GM21515 (cell line): ENCODE measurements around the gene GPR155.

Source experiments
- ATAC-seq: cut with Tn5 transposase; IDR thresholded peaks from one replicate; pipeline ENCODE4 v1.9.1; 2021; ENCODE audit not compliant: unreplicated experiment

Gene GPR155, protein sequence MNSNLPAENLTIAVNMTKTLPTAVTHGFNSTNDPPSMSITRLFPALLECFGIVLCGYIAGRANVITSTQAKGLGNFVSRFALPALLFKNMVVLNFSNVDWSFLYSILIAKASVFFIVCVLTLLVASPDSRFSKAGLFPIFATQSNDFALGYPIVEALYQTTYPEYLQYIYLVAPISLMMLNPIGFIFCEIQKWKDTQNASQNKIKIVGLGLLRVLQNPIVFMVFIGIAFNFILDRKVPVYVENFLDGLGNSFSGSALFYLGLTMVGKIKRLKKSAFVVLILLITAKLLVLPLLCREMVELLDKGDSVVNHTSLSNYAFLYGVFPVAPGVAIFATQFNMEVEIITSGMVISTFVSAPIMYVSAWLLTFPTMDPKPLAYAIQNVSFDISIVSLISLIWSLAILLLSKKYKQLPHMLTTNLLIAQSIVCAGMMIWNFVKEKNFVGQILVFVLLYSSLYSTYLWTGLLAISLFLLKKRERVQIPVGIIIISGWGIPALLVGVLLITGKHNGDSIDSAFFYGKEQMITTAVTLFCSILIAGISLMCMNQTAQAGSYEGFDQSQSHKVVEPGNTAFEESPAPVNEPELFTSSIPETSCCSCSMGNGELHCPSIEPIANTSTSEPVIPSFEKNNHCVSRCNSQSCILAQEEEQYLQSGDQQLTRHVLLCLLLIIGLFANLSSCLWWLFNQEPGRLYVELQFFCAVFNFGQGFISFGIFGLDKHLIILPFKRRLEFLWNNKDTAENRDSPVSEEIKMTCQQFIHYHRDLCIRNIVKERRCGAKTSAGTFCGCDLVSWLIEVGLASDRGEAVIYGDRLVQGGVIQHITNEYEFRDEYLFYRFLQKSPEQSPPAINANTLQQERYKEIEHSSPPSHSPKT

DNA sequence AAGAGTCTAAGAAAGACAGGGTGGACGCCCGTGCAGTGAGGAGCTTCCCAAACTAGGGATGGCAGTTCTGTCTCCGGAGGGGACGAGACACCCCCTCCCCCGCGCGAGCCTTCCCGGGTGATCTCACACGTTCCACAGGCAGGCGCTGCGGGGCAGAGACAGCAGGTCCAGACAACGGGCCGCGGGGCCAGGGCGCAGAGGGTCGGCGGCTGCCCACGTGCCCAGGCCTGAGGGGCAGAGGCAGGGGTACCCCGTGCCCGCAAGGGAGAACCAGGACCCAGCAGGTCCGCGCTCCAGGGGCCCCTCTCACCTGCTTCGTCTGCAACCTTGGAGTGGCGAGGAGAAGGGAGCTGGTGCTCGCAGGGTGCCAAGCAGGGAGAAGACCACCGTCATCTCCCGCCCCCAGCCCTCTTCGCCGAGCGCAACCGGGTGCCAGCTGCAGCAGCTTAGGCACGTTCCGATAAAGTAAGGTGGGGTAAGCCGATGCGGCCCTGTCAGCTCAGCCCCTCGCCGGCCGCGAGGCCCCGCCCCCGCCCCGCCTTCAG is at the start of gene GPR155:
Gene GPR155, minus strand, starts transcription at position 467 of the 545 bp plus-strand sequence. CDS start 5,073 bp downstream, outside the sequence.
- peak; percentile 47 for ATAC-seq

DNA sequence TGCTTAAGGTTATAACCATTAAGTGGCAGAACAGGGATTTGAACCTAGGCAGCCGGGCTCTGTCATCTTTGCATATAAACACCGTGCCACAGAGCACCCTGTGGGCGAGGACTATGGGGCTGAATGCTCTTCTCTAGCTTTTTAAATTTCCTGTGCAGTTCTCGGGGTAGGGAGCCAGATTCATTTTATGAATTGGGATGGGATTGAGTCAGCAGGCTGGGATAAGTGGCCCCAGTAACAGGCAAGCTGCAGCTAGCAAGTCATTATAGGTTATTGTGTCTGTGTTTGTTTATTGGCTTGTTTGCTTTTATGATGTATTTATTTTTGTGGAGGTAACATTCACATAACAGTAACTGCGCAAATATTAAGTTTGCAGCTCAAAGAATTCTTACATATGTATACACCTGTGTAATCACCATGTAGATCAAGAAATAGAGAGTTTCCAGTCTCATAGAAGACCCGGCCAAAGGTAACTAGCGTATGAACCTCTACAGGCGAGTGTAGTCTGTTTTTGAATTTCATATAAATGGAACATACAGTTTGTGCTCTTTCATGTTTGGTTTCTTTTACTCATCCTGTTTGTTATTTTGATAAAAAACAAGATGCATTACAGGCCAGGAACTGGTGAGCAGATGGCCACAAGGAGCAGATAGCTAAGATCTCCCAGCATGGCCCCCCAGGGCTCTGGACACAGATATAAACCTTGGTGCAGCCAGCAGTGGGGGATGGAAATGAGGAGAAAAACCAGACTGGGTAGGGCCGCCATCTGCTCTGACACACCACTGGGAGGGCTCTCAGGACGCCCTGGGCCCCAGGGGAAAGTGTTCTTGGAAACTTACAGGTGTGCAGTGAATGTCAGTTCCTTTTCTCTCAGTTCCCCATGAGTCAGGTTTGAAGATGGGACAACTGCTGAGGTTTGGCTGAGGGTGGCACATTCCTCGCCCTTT is 49.2 kb upstream of the GPR155 start:
- ATAC-seq = no peak

DNA sequence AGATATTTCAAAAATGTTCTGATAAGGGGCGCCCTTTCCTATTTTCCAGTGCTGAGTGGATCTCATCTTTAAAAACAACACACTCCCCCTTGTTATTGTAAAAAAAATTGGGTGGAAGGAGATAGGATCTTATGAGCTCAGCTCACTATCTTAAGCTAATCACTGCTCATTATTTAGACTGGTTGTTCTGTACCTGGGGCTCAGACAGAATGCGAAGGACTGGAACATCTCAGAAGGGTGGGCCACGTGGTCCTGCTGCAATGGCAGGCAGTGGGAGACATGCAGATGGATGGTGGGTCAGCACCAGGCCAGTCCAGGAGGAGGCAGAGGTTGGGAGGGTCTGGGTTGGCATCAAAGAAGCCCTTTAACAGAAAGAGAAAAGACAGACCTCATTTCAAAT is 48.3 kb upstream of the GPR155 start:
- no peak for ATAC-seq

DNA sequence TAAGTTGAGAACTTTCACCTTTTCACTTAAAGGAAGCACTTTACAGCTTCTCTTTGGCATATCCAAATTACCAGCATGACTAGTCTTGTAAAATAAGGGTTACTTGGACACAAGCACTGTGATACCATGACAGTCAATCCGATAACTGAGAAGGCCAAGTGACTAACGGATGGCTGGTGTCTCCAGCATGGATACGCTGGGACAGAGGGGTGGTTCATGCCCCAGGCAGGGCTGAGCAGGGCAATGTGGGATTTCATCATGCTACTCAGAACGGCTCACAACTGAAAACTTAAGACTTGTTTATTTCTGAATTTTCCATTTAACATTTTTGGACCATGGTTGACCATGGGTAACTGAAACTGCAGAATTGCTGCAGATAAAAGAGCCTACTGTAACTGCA is 43.1 kb upstream of the GPR155 start:
- no peak for ATAC-seq

DNA sequence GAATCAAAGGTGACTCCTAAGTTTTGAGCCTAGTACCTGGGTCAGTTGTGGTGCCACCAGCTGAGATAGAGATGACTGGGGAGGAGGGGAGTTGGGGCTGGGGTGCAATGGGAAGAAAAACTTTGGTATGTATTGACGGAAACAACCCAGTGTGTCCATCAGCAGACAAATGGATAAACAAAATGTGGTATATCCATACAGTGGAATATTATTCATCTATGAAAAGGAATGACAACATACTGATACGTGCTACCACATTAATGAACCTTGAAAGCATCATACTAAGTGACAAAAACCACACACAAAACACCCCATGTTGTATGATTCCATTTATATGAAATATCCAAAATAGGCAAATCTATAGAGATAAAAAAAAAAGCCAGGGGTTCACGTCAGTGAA is 41.1 kb upstream of the GPR155 start:
- ATAC-seq = no peak

DNA sequence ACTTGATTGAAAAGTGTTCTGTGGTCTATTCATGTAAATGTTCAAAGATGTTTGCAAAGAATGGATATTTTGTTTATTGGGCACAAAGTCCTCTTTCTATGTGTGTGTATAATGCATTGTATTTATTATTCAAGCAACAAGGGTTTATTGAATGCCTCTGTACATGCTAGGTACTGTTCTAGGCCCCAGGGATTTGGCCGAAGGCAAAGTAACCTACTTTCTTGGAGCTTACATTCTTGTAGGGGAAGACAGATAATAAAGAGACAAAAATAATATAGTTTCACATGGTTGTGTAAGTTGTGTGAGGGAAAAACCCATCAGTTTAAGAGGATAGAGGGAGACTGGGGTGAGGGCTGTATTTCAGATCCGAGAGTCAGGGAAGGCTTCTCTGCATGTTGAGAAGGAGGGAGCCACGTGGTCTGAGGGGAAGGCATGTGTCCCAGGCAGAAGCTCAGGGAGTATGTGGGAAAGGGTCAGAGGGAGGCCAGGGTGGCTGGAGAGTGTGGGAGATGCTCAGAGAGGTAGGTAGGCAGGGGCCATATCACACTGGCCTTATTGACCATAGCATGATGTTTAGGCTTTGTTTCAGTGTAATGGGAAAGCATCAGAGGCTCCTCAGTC is 40.4 kb upstream of the GPR155 start:
- no peak for ATAC-seq

DNA sequence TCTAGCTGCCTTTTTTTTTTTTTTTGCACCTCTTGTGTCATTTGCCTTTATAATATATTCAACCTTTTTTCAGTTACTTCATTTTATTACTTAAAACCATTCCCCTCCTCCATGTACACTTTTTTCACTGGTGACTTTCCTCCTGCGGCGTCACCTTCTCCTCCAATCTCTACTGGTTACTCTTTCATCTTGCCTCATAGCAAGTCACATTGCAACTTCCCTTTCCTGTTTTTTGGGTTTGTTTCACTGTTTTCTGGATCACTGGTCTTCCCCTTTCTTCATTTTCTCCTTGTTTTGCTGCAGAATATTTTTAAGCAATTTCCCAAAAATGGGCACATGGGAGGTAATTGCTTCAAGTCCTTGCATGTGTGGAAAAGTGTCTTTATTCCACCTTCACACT is 37.7 kb upstream of the GPR155 start:
- ATAC-seq = no peak

DNA sequence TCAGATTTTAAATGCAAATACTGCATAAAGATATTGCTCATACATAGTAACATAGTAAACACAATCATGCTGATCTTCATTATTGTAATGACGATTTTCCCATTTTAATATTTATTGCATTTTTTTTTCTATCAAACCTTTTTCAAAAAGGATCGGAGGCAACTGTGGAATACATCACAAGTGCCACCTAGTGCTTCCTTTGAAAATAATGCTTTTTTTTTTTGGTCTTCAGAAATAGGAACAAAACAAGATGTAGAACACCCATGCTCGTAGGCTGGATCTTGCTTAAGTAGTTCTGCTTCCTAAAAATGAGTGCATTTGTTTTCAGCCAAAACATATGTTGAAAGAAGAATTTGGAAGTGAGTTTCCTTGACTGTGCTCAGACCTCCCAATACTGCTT is 35.7 kb upstream of the GPR155 start:
- no peak for ATAC-seq

DNA sequence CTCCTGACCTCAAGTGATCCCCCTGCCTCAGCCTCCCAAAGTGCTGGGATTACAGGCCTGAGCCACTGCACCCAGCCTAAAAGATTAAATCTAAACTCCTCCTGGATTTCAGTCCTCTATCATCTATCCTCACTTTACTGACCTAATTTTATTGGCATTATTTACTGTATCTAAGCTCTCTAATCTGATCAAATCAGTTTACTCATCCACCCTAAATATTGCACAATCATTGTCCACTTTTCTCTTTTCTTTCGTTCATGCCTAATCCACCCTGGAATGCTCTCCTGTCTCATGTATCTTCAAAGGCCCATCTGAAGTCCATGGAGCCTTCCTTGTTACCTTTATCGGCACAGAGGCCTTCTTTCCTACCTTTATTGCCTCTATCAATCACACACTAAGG is 31.6 kb upstream of the GPR155 start:
- ATAC-seq = no peak

DNA sequence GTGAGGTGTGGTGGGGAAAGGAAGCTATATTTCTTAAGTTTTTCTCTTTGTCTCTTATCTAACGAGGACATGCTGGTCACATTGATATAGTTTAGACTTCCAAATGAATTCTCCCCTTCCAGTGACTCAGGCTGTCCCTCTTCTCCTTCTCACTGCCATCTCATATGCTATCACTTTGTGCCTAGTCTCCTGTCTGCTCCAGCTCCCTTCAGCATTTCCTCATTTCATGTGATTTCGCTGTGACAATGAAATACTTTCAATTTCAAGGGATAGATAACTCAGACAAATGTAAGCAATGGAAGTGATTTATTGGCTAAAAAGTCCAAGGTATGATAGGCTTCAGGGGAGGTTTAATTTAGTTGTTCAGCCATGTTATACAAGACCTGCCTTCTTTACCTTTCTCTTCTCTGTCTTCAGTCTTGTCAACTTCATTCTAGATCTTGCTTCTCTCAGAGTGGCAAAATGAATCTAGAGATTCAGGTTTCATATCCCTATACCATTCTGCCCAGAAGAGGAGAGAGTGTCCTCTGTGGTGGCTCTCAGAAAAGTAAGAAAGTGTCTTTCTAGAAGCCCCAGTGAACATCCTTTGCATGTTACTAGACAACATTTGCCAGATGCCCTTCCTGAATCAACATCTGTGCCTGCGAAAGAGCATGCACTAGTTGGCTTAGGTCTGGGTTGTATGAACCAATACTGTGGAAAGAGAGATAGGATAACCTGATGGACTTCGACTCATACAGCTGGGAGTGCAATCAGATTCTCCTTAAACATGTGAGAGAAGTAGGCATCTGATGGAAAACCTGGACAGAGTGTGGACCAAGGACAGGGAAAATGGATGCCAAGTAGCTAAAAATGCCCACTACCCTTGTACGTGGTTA is 29.9 kb upstream of the GPR155 start:
- no peak for ATAC-seq

DNA sequence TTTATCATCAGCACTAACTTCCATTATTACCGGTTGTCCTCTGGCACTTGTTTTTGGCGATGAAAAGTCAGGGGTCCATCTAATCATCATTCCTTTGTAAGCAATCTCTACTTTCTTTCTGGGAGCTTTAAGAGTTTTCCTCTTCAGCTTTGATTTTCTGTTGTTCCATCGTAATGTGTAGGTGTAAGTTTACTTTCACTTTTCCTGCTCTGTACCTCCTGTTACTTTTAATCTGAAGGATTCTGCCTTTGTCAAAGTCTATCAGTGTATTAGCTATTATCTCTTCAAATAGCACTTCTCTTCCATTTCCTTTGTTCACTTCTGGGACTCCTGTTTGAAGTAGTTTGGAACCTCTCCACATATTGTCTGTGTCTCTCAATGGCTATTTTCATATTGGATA is 25.5 kb upstream of the GPR155 start:
- no peak for ATAC-seq

DNA sequence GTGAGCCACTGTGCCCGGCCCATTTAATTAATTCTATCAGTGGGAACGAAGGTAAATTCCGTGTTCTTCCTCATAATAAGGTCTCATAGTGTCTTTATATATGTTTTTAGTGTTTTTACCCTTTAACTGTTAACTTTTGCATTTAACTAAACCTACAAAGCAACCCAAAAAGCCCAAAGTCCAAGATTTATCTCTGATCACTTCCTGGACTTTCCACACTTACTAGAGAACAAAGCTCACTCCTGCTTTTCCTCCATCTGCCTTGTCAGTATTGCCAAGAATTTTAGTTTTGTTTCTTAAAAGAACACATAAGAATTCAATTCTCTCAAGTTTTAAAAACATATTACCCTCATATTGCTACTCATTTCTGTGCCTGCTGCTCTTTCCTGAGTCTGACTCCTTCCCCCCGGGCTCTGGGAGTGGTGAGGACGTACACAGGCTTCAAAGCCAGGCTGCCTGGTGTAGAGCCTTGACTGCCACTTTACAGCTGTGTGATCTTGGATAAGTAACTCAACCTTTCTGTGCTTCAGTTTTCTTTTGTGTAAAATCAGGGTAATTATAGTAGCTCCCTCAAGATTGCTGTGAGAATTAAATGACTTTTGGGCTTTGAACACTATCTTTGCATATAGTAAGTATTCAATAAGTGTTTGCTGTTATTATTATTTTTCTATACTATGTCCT is 24.9 kb upstream of the GPR155 start:
- ATAC-seq = no peak

DNA sequence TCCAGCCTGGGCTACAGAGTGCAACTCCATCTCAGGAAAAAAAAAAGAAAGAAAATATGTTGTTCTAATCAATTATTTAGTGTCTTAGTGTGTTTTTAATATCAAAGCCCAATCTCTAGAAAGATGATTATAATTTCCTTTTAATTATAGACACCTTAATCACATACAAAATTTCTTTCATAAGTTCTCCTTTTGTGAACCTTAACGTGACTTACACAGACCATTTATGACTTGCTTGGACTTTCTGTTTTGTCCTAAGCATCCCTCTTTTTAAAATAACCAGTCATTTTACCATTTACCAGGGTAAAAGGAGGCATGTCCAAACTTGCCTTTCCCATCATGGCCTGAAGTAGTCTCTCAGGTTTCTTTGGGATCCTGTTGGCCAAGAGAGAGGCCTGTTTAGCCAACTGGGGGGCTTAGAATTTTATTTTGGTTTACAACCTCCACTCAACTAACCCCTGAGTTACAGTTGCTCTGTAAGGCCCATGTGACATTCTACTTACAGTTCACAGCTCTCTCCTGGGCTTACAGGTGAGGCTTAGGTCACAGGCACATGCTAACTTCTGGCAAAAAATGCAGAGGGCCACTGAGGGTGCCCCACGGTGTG is 23.9 kb upstream of the GPR155 start:
- no peak for ATAC-seq

DNA sequence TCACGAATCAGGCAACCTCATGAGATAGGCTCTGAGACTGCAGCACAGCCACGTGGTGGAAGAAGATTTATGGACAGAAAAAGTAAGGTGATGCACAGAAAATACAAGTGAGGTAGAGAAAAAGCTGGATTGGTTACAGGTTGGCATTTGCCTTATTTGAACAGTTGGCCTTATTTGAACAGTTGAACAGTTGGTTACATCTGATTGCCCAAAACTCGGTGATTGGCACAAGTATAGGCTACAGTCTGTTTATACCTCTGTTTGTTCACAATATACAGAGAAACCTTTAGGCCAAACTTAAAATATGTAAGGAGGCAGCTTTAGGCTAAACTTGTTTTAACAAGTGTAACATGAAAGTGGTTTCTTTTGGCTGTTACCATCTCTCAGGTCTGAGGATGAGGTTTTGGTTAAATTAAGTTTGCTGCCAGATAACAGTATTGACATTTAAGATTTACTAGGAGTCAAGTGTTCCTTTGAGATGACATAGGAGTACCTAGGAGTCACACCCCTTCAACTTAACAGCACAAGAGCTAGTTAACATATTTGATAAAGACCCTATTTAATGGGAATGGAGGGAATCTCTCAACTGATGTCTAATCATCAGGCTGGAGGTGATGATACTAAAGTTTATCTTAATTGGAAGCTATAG is 16.5 kb upstream of the GPR155 start:
- ATAC-seq = no peak

DNA sequence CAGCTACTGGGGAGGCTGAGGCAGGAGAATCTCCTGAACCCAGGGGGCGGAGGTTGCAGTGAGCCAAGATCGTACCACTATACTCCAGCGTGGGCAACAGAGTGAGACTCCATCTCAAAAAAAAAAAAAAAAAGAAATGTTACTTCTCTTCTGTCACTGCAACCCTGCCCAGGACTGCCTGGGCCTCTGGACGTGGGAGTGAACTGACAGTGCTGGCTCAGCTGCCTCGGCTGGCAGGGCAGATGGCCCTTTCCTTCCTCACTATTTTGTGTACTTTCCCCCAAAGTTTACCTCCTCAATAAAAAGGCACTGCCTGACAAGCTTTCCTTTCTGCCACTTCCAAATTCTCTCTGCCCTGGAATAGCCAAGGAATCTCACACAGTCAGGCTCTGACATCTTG is 12.5 kb upstream of the GPR155 start:
- no peak for ATAC-seq

DNA sequence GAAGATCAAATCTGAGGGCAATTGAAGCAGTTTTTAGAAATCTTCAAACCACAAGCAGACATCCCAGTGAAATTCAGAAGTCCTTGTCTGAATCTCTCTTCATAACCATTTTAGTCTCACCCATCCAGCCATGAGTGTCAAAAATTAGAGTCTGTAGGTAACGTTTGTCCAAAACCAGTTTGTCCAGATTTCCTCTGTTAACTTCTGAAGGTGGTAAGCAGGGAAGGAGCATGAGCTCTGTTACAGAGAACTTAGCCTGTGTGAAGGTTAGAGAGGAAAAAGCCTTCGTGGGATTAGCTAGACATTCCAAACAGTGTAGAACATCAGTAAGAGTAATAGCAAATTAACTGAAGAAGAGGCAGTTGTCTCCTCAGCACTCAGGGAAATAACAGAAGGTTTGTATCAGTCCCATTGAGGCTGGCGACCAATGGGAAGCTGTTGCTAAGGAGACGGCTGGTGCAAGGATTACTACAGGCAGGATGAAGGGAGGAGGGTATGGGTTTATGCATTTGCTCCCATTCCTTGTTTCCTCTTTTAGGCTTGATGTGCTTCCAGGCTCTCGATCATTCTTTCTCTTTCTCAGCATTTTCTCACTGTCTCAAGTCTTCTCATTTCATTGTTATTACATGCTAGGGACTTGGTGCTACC is 8.7 kb upstream of the GPR155 start:
- no peak for ATAC-seq

DNA sequence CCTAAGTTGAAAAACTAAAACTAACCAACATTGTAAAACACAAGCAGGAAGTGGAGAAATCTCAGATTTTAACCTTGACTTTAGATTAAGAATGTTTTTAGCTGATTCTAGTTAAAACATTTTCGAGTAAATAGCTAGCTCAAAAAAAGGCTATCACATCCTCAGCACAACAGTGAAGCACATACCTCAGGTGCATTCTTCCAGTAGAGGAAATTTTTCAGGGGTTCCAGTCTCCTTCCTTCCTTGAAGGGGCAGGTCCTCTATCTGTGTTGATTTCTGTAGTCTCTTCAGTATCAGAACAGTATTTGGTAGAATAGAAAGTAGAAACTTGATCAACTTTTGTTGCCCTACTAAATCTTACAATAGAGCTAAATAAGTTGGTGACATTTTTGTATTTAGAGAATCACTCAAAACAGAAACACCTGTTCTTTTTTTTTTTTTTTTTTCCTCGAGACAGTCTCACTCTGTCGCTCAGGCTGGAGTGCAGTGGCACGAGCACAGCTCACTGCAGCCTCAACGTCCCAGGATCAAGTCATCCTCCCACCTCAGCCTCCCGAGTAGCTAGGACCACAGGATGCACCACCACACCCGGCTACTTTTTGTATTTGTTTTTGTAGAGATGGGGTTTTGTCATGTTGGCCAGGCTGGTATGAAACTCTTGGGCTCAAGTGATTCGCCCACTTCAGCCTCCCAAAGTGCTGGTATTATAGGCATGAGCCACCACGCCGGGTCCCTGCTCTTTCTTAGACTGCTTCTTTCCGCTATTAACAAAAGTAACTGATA is 6.9 kb upstream of the GPR155 start:
- ATAC-seq = peak; percentile 35
